Body of pancreas (tissue), 4 donors: ENCODE results near the gene ALPP.
"Not testable (repeated sequence)": the region's sequence is repeated elsewhere in the genome, so short reads cannot be mapped to it uniquely, and the experiment has no call there.

Experiments
- CTCF ChIP-seq, 7 experiments: fragments of 450-650 bp in 4 of 7; fragments of 200-600 bp in 3 of 7; sonication (generic) in 3 of 7; IDR thresholded peaks; one replicate each; pipeline ENCODE4 v1.5.1; 2016 to 2019; ENCODE audit warnings: antibody characterized with exemption in 7 of 7
- POLR2A ChIP-seq, 3 donors: fragments of 450-650 bp; IDR thresholded peaks; one replicate each; pipeline ENCODE4 v1.6.1; 2016; ENCODE audit warnings: antibody characterized with exemption in 3 of 3, mild to moderate bottlenecking in 2 of 3

DNA sequence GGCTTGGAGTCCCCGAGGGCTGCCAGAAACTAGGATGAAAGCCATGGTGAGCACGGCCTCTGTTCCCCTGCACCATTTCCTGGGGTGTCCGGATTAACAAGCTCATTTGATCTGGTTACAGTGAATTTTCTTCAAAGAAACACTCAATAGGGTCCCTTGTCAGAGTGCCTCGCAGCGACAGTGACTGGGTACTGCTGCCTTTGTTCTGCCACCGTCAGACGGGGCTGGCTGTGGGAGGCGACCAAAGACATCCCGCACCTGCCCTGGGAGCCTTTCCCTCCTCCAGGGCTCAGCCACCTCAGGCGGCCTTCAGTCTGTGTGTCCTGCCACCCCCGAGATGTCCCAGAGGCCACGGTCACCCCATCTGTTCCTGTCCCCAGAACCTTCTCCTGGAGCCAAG is 8.5 kb upstream of the ALPP start:
- not testable (repeated sequence) for TF ChIP-seq CTCF, POLR2A (IDR thresholded peaks at IDR 0.05)
